GM18507 (cell line): ENCODE measurements around the gene B3GAT1.
"Not testable (repeated sequence)": the region's sequence is repeated elsewhere in the genome, so short reads cannot be mapped to it uniquely, and the experiment has no call there.

ENCODE experiments used
- DNase-seq: peaks from one replicate; pipeline ENCODE4 v3.0.0; 2011; ENCODE audit warnings: low read depth; ENCODE audit not compliant: insufficient read length; ENCODE audit errors: extremely low spot score
- FAIRE-seq: peaks from 2 replicates; lab custom pipeline; 2011; peaks lifted over from hg19 to GRCh38; lab: Jason Lieb, UNC

The B3GAT1 gene, protein sequence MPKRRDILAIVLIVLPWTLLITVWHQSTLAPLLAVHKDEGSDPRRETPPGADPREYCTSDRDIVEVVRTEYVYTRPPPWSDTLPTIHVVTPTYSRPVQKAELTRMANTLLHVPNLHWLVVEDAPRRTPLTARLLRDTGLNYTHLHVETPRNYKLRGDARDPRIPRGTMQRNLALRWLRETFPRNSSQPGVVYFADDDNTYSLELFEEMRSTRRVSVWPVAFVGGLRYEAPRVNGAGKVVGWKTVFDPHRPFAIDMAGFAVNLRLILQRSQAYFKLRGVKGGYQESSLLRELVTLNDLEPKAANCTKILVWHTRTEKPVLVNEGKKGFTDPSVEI

DNA sequence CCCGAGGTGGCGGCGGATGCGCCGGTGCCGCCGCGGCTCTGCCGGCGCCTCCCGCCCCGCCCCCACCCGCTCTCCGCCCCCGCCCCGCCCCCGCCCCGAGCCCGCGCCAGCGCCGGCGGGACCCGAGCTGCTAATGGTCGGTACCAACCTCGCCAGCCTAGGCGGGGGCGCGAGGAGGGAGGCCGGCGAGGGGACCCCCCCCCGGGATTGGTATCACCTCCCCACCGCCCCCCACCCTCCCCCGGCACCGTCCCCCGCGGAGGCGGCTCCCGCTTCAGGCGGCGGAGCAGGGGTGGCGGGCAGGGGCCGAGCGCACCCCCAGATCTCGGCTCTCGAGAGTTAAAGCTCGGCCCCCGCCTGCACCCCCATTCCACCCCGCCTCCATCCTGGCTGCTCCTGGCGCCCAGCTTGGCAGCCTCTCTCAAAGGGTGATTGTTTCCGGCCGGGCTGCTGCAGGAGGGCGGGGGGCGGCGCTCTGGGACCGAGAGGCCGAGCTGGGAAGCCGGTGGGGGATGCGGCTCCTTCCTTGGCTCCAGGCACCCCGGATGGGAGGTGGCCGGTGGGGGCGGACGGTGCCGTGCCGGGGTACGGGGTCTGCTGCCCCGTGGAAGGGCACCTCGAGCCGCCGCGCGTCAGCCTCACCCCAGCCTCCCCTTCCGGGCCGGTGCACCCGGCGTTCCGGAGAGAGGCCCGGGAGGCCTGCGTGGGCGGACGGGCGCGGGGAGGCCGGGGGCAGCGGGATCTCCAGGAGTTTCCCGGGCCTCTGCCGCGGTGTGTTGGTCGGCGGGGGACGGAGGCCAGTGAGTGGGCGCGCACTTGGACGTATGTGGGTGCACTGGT is at the start of gene B3GAT1:
Gene B3GAT1 (minus strand): TSS at position 40 of the 840 bp plus-strand sequence. CDS start 24,583 bp downstream, outside the sequence.
- DNase-seq (no peak), FAIRE-seq (no peak)

GRCh38 chr11:134461621-134462020 is 49.6 kb upstream of the B3GAT1 start:
- DNase-seq (no peak), FAIRE-seq (no peak)

DNA sequence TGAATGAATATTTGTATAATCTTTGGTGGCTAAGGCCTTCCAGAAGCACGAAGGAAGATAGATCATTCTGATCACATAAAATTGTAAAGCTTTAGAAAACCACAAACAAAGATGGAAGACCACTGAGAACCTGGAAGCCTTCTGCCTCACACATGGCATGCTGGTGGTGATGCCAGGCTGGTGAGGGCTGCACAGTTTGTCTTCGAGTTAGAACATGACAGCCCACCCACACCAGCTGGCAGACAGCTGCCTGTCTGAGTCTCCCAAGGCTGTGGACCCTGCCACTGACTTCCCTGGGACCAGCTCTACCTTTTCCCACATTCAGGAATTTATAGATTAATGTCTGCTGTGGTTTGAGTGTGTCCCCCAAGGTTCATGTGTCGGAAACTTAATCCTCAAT is 48.8 kb upstream of the B3GAT1 start:
- FAIRE-seq (no peak), DNase-seq (no peak)

GRCh38 chr11:134460062-134460561 is 48.1 kb upstream of the B3GAT1 start:
- DNase-seq = no peak
- FAIRE-seq = no peak

- FAIRE-seq = no peak
- no peak for DNase-seq
These were observed 47.4 kb upstream of the B3GAT1 start for GRCh38 chr11:134459246-134460061.

DNA sequence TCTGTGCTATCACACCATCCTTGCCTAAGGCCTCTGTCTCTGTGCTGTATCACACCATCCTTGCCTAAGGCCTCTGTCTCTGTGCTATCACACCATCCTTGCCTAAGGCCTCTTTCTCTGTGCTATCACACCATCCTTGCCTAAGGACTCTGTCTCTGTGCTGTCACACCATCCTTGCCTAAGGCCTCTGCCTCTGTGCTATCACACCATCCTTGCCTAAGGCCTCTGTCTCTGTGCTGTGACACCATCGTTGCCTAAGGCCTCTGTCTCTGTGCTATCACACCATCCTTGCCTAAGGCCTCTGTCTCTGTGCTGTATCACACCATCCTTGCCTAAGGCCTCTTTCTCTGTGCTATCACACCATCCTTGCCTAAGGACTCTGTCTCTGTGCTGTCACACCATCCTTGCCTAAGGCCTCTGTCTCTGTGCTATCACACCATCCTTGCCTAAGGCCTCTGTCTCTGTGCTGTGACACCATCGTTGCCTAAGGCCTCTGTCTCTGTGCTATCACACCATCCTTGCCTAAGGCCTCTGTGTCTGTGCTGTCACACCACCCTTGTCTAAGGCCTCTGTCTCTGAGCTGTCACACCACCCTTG is 45.5 kb upstream of the B3GAT1 start:
- not testable (repeated sequence) for DNase-seq, FAIRE-seq

DNA sequence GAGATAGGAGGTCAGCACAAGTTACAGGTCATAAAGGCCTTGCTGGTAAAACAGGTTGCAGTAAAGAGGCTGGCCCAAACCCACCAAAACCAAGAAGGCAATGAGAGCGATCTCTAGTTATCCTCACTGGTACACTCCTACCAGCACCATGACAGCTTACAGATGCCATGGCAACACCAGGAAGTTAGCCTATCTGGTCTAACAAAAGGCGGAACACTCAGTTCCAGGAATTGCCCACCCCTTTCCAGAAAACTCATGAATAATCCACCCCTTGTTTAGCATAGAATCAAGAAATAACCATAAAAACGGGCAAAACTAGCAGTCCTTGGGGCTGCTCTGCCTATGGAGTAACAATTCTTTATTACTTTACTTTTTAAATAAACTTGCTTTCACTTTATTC is 43.5 kb upstream of the B3GAT1 start:
- FAIRE-seq = no peak
- no peak for DNase-seq

DNA sequence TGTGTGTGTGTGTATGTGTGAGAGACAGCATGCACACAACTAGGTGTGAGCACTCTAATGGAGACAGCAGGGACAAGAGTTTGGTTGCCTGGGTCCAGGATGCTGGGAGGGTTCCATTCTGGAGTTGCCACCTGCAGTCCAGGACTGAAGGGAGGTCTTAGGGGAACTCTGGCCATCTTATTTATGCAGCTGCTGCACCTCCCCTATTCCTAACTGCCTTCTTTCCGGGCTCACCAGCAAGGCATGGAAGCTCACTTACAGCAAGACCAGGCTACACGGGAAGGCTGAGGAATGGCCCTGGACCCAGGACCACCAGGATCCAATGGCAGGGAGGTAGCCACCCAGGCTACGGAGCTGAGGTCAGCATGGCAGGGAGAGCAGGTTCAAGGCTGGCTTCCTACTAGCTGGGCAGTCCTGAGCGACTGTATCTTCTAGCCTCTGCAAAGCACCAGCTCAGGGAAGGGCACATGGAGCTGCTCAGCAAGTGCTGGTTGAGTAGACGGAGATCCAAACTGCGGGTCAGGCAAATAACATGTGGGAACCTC is 42.2 kb upstream of the B3GAT1 start:
- DNase-seq (no peak), FAIRE-seq (no peak)

GRCh38 chr11:134453441-134453840 is 41.4 kb upstream of the B3GAT1 start:
- no peak for FAIRE-seq
- no peak for DNase-seq

DNA sequence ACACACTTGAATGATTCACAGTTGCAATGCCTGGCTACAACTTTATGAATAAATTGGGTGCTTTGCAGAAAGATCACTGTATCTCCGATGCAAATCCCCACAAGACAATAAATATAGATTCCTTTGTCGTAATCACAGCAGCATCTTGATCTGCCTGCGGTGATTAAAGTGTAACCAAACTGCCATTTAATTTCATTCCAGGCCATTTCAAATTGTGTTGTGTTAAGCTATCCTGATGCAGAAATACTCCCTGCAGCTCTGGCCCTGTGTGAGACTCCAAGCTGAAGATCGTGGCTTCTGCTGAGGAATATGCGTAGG is 40.8 kb upstream of the B3GAT1 start:
- no peak for DNase-seq
- no peak for FAIRE-seq

- FAIRE-seq = no peak
These were observed 40.2 kb upstream of the B3GAT1 start for GRCh38 chr11:134452026-134452837.

DNA sequence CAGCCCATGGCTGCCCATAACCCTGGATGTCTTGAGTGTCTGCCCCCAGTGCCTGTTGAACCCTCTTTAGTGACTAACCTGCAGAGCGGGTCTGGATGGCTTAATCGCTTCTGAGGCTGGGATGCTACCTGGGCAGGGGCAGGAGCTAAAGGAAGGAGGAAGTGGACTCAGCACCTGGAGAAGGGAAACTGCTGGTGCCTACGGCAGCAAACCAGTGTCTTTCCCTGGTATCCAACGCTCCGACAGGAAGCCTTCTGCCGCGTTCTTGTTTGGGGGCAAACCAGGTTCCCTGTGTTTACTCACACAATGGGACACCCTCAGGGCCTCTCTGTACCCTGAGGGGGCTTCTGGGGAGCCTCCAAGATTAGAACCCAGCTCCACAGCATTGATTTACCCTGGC is 38.1 kb upstream of the B3GAT1 start:
- DNase-seq (no peak), FAIRE-seq (no peak)

More at GRCh38 chr11:134452026-134452837, 40.2 kb upstream of the B3GAT1 start:
- no peak for DNase-seq

- FAIRE-seq (no peak), DNase-seq (no peak)
These were observed 37.7 kb upstream of the B3GAT1 start for GRCh38 chr11:134449713-134450112.

DNA sequence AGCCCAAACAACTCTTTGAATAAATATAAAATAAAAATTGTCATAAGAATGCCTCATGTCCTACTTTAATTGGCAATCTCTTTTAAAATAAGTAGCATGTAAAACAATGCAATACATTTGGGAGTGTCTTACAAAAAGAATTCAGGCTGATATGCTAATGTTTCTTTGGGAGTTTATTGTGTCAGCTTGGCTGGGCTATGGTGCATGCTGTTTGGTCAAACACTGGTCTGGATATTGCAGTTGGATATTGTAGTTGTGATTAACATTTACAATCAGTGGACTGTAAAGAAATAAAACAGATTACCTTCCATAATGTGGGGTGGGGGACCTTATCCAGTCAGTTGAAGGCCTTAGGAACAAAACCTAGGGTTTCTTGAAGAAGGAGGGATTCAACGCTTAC is 37.0 kb upstream of the B3GAT1 start:
- no peak for FAIRE-seq

DNA sequence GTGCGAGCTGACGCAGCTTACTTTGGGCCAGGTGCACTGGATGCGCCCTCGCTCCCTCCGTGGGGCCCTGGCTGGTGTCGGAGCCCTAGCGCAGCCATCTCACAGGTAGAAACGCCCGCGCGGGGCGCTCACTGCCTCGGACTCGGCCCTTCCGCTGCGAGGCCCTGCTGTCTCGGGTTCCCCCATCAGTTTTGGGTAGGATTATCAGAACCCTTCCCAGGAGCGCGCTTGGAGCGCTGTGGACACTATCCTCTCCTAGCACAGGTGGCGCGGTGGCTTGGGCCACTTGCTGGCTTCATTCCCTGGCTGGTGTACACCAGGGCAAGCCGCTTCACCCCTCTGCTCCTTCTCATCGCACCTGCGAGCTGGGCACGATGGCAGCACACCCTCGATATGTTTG is 35.7 kb upstream of the B3GAT1 start:
- DNase-seq (no peak), FAIRE-seq (no peak)

More for the DNA sequence above, 37.0 kb upstream of the B3GAT1 start:
- no peak for DNase-seq

GRCh38 chr11:134445601-134446325 is 33.7 kb upstream of the B3GAT1 start:
- DNase-seq (no peak), FAIRE-seq (no peak)

DNA sequence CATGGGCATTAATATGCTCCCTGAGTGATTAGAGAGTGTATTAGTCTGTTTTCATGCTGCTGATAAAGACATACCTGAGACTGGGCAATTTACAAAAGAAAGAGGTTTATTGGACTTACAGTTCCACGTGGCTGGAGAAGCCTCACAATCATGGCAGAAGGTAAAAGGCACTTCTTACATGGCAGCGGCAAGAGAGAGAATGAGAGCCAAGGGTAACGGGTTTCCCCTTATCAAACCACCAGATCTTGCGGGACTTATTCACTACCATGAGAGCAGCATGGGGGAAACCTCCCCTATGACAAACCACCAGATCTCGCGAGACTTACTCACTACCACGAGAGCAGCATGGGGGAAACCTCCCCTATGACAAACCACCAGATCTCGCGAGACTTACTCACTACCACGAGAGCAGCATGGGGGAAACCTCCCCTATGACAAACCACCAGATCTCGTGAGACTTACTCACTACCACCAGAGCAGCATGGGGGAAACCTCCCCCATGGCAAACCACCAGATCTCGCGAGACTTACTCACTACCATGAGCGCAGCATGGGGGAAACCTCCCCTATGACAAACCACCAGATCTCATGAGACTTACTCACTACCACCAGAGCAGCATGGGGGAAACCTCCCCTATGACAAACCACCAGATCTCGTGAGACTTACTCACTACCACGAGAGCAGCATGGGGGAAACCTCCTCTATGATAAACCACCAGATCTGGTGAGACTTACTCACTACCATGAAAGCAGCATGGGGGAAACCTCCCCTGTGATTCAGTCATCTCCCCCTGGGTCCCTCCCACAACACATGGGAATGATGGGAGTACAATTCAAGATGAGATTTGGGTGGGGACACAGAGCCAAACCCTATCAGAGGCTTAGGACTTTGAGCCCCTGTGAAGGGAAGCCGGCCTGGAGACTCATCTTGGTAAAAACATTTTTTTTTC is 32.4 kb upstream of the B3GAT1 start:
- FAIRE-seq, DNase-seq: not testable (repeated sequence)
